RWPE2 (cell line): ENCODE data around the gene CLDN6.

Experiments
- ATAC-seq: fragments of 200-7000 bp; cut with Tn5 transposase; 3 replicates; pipeline ENCODE4 v1.9.1; 2021; ENCODE audit warnings: low read depth
- DNase-seq: peaks from one replicate; pipeline ENCODE4 v3.0.0-alpha.2; 2020; ENCODE audit warnings: low spot score
- H3K27ac ChIP-seq: fragments of 450-650 bp; 2 replicates; pipeline ENCODE4 v1.5.1; 2017; ENCODE audit warnings: mild to moderate bottlenecking; ENCODE audit not compliant: poor library complexity, severe bottlenecking
- H3K27me3 ChIP-seq: fragments of 250-450 bp; sonication (Bioruptor Pico); 2 replicates; pipeline ENCODE4 v1.5.1; 2021; ENCODE audit warnings: mild to moderate bottlenecking, moderate library complexity; ENCODE audit not compliant: insufficient read depth, poor library complexity, severe bottlenecking
- H3K36me3 ChIP-seq: fragments of 250-450 bp; sonication (Bioruptor Pico); 2 replicates; pipeline ENCODE4 v1.5.1; 2020; ENCODE audit warnings: low read depth, mild to moderate bottlenecking, moderate library complexity
- H3K4me1 ChIP-seq: fragments of 250-450 bp; sonication (Bioruptor Pico); 2 replicates; pipeline ENCODE4 v1.5.1; 2021; ENCODE audit warnings: mild to moderate bottlenecking, moderate library complexity; ENCODE audit not compliant: insufficient read depth, poor library complexity, severe bottlenecking
- H3K4me3 ChIP-seq: fragments of 250-450 bp; sonication (Bioruptor Pico); 2 replicates; pipeline ENCODE4 v1.5.1; 2021; ENCODE audit warnings: mild to moderate bottlenecking, moderate library complexity; ENCODE audit not compliant: severe bottlenecking
- H3K9me3 ChIP-seq: fragments of 250-450 bp; sonication (Bioruptor Pico); 2 replicates; pipeline ENCODE4 v1.5.1; 2021; ENCODE audit warnings: mild to moderate bottlenecking, moderate library complexity; ENCODE audit not compliant: severe bottlenecking
- TF ChIP-seq, protein P1 (sequence below): fragments of 450-650 bp; IDR thresholded peaks from one replicate; pipeline ENCODE4 v1.5.1; 2017; ENCODE audit warnings: mild to moderate bottlenecking, moderate library complexity; ENCODE audit not compliant: poor library complexity, severe bottlenecking

Gene CLDN6

GRCh38 chr16:2987833-2988232 is 30.1 kb downstream of the CLDN6 start:
- ATAC-seq (no peak), DNase-seq (no peak)
- Histone ChIP-seq H3K27me3 (no peaks in the 10 kb centered on the region), H3K9me3 (no peaks in the 10 kb centered on the region), H3K27ac (no peak overlapping the region), H3K4me3 (no peak overlapping the region), H3K36me3 (no peaks in the 10 kb centered on the region), H3K4me1 (peaks cover 31% of the 10 kb centered on the region)
- TF ChIP-seq, protein P1, sequence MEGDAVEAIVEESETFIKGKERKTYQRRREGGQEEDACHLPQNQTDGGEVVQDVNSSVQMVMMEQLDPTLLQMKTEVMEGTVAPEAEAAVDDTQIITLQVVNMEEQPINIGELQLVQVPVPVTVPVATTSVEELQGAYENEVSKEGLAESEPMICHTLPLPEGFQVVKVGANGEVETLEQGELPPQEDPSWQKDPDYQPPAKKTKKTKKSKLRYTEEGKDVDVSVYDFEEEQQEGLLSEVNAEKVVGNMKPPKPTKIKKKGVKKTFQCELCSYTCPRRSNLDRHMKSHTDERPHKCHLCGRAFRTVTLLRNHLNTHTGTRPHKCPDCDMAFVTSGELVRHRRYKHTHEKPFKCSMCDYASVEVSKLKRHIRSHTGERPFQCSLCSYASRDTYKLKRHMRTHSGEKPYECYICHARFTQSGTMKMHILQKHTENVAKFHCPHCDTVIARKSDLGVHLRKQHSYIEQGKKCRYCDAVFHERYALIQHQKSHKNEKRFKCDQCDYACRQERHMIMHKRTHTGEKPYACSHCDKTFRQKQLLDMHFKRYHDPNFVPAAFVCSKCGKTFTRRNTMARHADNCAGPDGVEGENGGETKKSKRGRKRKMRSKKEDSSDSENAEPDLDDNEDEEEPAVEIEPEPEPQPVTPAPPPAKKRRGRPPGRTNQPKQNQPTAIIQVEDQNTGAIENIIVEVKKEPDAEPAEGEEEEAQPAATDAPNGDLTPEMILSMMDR, result no peak

DNA sequence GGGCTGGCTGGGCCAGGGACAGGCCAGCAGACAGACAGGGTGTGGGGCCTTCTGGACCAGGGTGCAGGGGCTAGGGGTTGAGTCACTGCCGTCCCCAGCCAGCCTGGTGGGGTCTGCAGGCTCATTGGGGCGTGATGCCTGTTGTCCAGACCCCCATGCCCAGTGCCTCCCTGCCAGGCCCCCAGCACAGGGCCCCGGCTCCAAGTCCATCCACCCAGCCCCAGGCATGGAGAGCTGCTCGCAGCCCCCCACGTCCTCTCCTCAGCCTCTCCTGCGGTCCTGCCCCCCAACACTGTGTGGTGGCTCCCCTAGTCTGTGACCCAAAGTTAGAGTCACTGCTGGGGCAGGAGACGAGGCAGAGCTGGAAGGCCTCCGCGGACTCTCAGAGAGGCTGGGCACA is 30.7 kb downstream of the CLDN6 start:
- Histone ChIP-seq H3K27ac (no peak overlapping the region), H3K27me3 (no peaks in the 10 kb centered on the region), H3K36me3 (no peaks in the 10 kb centered on the region), H3K9me3 (no peaks in the 10 kb centered on the region), H3K4me1 (peaks cover 26% of the 10 kb centered on the region), H3K4me3 (no peak overlapping the region)
- ATAC-seq (no peak), DNase-seq (no peak)
- TF ChIP-seq, protein P1, result no peak

DNA sequence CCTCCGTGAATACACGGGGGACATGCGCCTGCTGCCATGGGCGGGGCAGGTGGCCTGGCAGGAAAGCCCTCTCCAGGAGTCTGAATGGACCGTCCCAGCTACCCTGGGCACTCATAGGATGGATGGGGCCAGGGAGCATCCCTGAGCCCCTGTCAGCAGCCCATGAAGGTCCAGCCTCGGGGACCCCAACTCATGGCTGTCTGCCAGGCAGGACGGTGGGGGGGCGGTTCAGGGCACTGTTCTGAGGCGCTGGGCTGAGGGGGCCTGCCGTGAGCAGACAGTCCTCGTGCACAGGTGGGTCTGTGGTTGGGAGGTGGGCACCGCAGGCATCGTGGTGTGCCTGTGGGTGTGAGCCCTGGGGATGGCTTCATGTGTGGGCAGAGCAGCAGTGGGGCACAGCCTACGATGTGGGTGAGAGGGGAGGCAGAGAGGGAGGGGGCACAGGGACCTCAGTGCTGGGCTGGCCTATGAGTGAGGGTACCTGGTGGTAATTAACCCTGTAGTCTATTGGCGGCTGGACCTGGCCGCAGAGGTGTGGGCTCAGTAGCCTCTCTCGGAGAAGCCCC is 31.3 kb downstream of the CLDN6 start:
- no peaks in the 10 kb centered on the region for H3K27me3 ChIP-seq
- H3K4me3 ChIP-seq, result no peak overlapping the region
- ATAC-seq (no peak), DNase-seq (no peak)
- no peaks in the 10 kb centered on the region for H3K36me3 ChIP-seq
- H3K9me3 ChIP-seq, result no peaks in the 10 kb centered on the region
- TF ChIP-seq, protein P1, result no peak
- H3K4me1 ChIP-seq, result peaks cover 20% of the 10 kb centered on the region
- H3K27ac ChIP-seq, result no peak overlapping the region

DNA sequence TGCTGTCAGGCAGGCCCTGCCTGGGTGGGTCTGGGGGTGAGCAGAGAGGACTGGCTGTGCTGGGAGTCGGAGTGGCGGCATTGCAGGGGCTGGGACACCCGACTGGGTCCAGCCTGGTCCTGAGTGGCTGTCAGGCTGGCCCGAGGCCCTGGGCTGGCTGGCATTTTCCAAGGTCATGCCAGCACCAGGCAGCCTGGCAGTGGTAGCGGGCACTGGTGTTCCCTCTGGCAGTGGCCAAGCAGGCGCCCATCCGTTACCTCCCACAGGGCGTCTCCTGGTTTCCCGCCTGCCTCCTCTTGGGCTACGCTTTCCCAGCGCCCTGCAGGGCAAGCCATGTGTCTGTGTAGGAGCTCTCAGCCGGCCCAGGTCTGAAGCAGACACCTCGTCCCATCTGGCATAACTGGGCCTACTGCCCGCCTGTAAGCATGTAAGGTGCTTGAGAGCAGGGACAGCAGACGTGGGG is 32.1 kb downstream of the CLDN6 start:
- no peaks in the 10 kb centered on the region for H3K9me3 ChIP-seq
- H3K36me3 ChIP-seq, result no peaks in the 10 kb centered on the region
- no peak overlapping the region for H3K4me3 ChIP-seq
- ATAC-seq, result no peak
- no peaks in the 10 kb centered on the region for H3K27me3 ChIP-seq
- H3K4me1 ChIP-seq, result peaks cover 12% of the 10 kb centered on the region
- DNase-seq, result no peak
- H3K27ac ChIP-seq, result no peak overlapping the region
- TF ChIP-seq, protein P1, result no peak

- no peaks in the 10 kb centered on the region for H3K36me3 ChIP-seq
- no peaks in the 10 kb centered on the region for H3K9me3 ChIP-seq
- TF ChIP-seq, protein P1, result no peak
- no peak overlapping the region for H3K27ac ChIP-seq
- H3K4me3 ChIP-seq, result no peak overlapping the region
- DNase-seq, result no peak
- H3K4me1 ChIP-seq, result peaks cover 7% of the 10 kb centered on the region
- ATAC-seq, result no peak
- no peaks in the 10 kb centered on the region for H3K27me3 ChIP-seq
Observed at GRCh38 chr16:2985462-2985861, 32.5 kb downstream of the CLDN6 start.
